K562 (cell line): Measurements from ENCODE around the gene WASF2. TPM values are rescaled to one million over a fixed set of nuclear protein-coding genes. Genes with fewer than 3 reads are reported as not detected.
A peak's percentile ranks its signal among the peaks of the same experiment; 100 is the strongest.

Source experiments
- ARID4B ChIP-seq: sonication (generic); formaldehyde crosslinking; IDR thresholded peaks from 2 replicates; pipeline ENCODE4 v1.8.0; 2022; ENCODE audit warnings: mild to moderate bottlenecking, missing genetic modification reagents
- CAMTA2 ChIP-seq: fragments of 250-450 bp; sonication (Bioruptor Pico); conservative IDR thresholded peaks from 2 replicates; pipeline ENCODE4 v1.5.1; 2022
- CGGBP1 ChIP-seq: fragments of 250-450 bp; sonication (Bioruptor Pico); IDR thresholded peaks from 2 replicates; pipeline ENCODE4 v1.9.0; 2021; ENCODE audit warnings: mild to moderate bottlenecking
- CHD2 ChIP-seq: IDR thresholded peaks from 2 replicates; pipeline ENCODE4 v1.6.1; 2011; ENCODE audit warnings: low read depth, low read length
- DMBX1 ChIP-seq: fragments of 250-450 bp; sonication (Bioruptor Pico); IDR thresholded peaks from 2 replicates; pipeline ENCODE4 v1.8.0; 2022; ENCODE audit warnings: inconsistent platforms, mild to moderate bottlenecking, moderate library complexity, borderline replicate concordance
- USF1 ChIP-seq: sonication (generic); formaldehyde crosslinking; IDR thresholded peaks from 2 replicates; pipeline ENCODE4 v1.9.0; 2022; ENCODE audit warnings: mild to moderate bottlenecking, missing genetic modification reagents
- ZNF318 ChIP-seq, 2 experiments: fragments of 450-650 bp; IDR thresholded peaks; 2 replicates each; pipeline ENCODE4 v1.6.1; 2016; ENCODE audit warnings: mild to moderate bottlenecking in 2 of 2, borderline replicate concordance in 1 of 2, low read depth in 1 of 2, moderate library complexity in 1 of 2
- ZNF449 ChIP-seq: fragments of 250-450 bp; sonication (Bioruptor Pico); IDR thresholded peaks from 2 replicates; pipeline ENCODE4 v1.8.0; 2022; ENCODE audit warnings: moderate library complexity, mild to moderate bottlenecking, inconsistent platforms
- polyA plus RNA-seq, 8 experiments: library from polyadenylated mRNA; depleted of rRNA in 4 of 8; stranded (reverse) in 5 of 8; unstranded in 3 of 8; fragments of >200 nt; fragmentation: Nextera tagmentation in 2 of 8; fragmentation: Illumina TruSeq in 1 of 8; extraction: Ambion mirVana in 2 of 8; extraction: Trizol in 1 of 8; gene quantifications; 2 replicates each; pipeline versions ENCODE4 v1.2.1 to v1.2.3, GENCODE V29; 2011 to 2014; ENCODE audit warnings: inconsistent platforms in 1 of 8, missing spikeins in 1 of 8
- total RNA-seq, 7 experiments: library from RNA; depleted of rRNA in 6 of 7; stranded (reverse); fragments of >200 nt in 6 of 7; fragmentation: Illumina TruSeq in 2 of 7; extraction: Trizol in 2 of 7; gene quantifications; 2 replicates each; pipeline versions ENCODE4 v1.2.1 to v1.2.3, GENCODE V29; 2011 to 2021; ENCODE audit warnings: low replicate concordance in 1 of 7

Gene WASF2
- total and polyA plus RNA-seq, 9 of the 15 experiments (the other 6 are each of a cell fraction or from before 2014, with no cell fraction given) = 8.2 to 163 (median 31.2) TPM

GRCh38 chr1:27489973-27490741, at the start of gene WASF2 (continued):
- TF ChIP-seq ZNF449 = 0 out of 2 replicates have a peak, but pooled peaks have one; percentile 57
- peak; percentile 87 for TF ChIP-seq CHD2
- TF ChIP-seq USF1 (CRISPR knock-in tag) = peak; percentile 55
- TF ChIP-seq ZNF318 (IDR thresholded peaks at IDR 0.05; ENCODE audit: borderline replicate concordance in 1 of 2, low read depth in 1 of 2) = no peak
- TF ChIP-seq ARID4B (CRISPR knock-in tag) = no peak
- TF ChIP-seq CAMTA2 (CRISPR knock-in tag) = 0 out of 2 replicates have a peak, but pooled peaks have one; percentile 86
- no peak for TF ChIP-seq CGGBP1 (CRISPR knock-in tag)
- TF ChIP-seq DMBX1 (CRISPR knock-in tag) = 0 out of 2 replicates have a peak, but pooled peaks have one; percentile 11
